CD14-positive monocyte (primary cell): ENCODE measurements around the gene CNTN1. TPM values are rescaled to one million over a fixed set of nuclear protein-coding genes. Genes with fewer than 3 reads are reported as not detected.

Experiments
- DNase-seq, 3 donors: peaks; one replicate each; pipeline ENCODE4 v3.0.0-alpha.2; 2011 to 2022
- H2AFZ ChIP-seq: 2 replicates; pipeline ENCODE4 v1.6.0; 2012; ENCODE audit warnings: mild to moderate bottlenecking, low read depth, low read length, inconsistent platforms; ENCODE audit not compliant: insufficient read depth, poor library complexity, severe bottlenecking
- H3K27ac ChIP-seq, 2 donors: 1 replicate in 1 of 2; 2 replicates in 1 of 2; pipeline ENCODE4 v1.5.1; 2012 to 2013; ENCODE audit warnings: low read length in 2 of 2, control low read depth in 1 of 2, inconsistent platforms in 1 of 2, low read depth in 1 of 2, mild to moderate bottlenecking in 1 of 2
- H3K27me3 ChIP-seq, 2 donors: one replicate each; pipeline versions ENCODE4 v1.6.0 to v1.6.1; 2011 to 2013; ENCODE audit warnings: low read length in 2 of 2; ENCODE audit not compliant: control insufficient read depth in 2 of 2, insufficient read depth in 2 of 2
- H3K36me3 ChIP-seq, 2 donors: replicated peaks in 1 of 2; 1 replicate in 1 of 2; 2 replicates in 1 of 2; pipeline versions ENCODE4 v1.5.1 to v1.6.1; 2012 to 2013; ENCODE audit warnings: low read length in 2 of 2, control low read depth in 1 of 2, inconsistent platforms in 1 of 2, mild to moderate bottlenecking in 1 of 2; ENCODE audit not compliant: insufficient read depth in 2 of 2, control insufficient read depth in 1 of 2
- H3K4me1 ChIP-seq, 2 donors: 1 replicate in 1 of 2; 2 replicates in 1 of 2; pipeline versions ENCODE4 v1.5.1 to v1.6.1; 2012 to 2013; ENCODE audit warnings: low read length in 2 of 2, control low read depth in 1 of 2, inconsistent platforms in 1 of 2, mild to moderate bottlenecking in 1 of 2, moderate library complexity in 1 of 2; ENCODE audit not compliant: insufficient read depth in 2 of 2, control insufficient read depth in 1 of 2
- H3K4me2 ChIP-seq: replicated peaks from 2 replicates; pipeline ENCODE3; 2012; ENCODE audit warnings: low read length, moderate library complexity, mild to moderate bottlenecking; ENCODE audit not compliant: poor library complexity, severe bottlenecking; ENCODE audit errors: extremely low read depth
- H3K4me3 ChIP-seq, 3 experiments: fragments of 200-600 bp in 1 of 3; sonication (generic) in 1 of 3; replicated peaks in 1 of 3; 1 replicate in 2 of 3; 2 replicates in 1 of 3; pipeline ENCODE4 v1.5.1; 2011 to 2013; ENCODE audit warnings: low read length in 3 of 3, mild to moderate bottlenecking in 3 of 3, control low read depth in 2 of 3, low read depth in 2 of 3, inconsistent platforms in 1 of 3, moderate library complexity in 1 of 3
- H3K79me2 ChIP-seq: 2 replicates; pipeline ENCODE4 v1.6.0; 2012; ENCODE audit warnings: mild to moderate bottlenecking, control low read depth, inconsistent platforms, low read length, moderate library complexity; ENCODE audit not compliant: insufficient read depth
- H3K9ac ChIP-seq: 2 replicates; pipeline ENCODE4 v1.6.0; 2017; ENCODE audit warnings: low read length, mild to moderate bottlenecking; ENCODE audit not compliant: insufficient read depth, poor library complexity, severe bottlenecking
- H3K9me3 ChIP-seq, 2 donors: replicated peaks in 1 of 2; 1 replicate in 1 of 2; 2 replicates in 1 of 2; pipeline versions ENCODE4 v1.5.1 to v1.6.1; 2012 to 2013; ENCODE audit warnings: low read length in 2 of 2, control low read depth in 1 of 2; ENCODE audit not compliant: control insufficient read depth in 1 of 2, insufficient read depth in 1 of 2
- H4K20me1 ChIP-seq: 2 replicates; pipeline ENCODE4 v1.6.0; 2012; ENCODE audit warnings: mild to moderate bottlenecking, low read length, control low read depth, moderate library complexity; ENCODE audit not compliant: insufficient read depth
- H3K27ac Mint-ChIP-seq, 7 donors: one replicate each; pipeline ENCODE4 v1.8.0; 2020; ENCODE audit warnings: mild to moderate bottlenecking in 7 of 7, mixed read lengths in 7 of 7, moderate library complexity in 6 of 7, inconsistent platforms in 2 of 7
- H3K27me3 Mint-ChIP-seq, 3 donors: one replicate each; pipeline ENCODE4 v1.8.0; 2021 to 2022; ENCODE audit warnings: low read depth in 3 of 3, mild to moderate bottlenecking in 3 of 3, mixed read lengths in 3 of 3, moderate library complexity in 3 of 3, inconsistent platforms in 1 of 3
- H3K36me3 Mint-ChIP-seq, 2 donors: one replicate each; pipeline ENCODE4 v1.8.0; 2020; ENCODE audit warnings: mixed read lengths in 2 of 2, inconsistent platforms in 1 of 2, mild to moderate bottlenecking in 1 of 2
- H3K4me1 Mint-ChIP-seq: one replicate; pipeline ENCODE4 v1.8.0; 2020; ENCODE audit warnings: mild to moderate bottlenecking, mixed read lengths
- H3K4me3 Mint-ChIP-seq, 2 donors: one replicate each; pipeline ENCODE4 v1.8.0; 2020; ENCODE audit warnings: mild to moderate bottlenecking in 2 of 2, mixed read lengths in 2 of 2, moderate library complexity in 1 of 2
- H3K9me3 Mint-ChIP-seq, 7 donors: one replicate each; pipeline ENCODE4 v1.8.0; 2020 to 2022; ENCODE audit warnings: mixed read lengths in 7 of 7, mild to moderate bottlenecking in 6 of 7, moderate library complexity in 6 of 7, inconsistent platforms in 2 of 7
- WGBS: methylation state at CpG from one replicate; pipeline ENCODE4 v1.1.5; 2013; ENCODE audit warnings: missing lambda C conversion rate; ENCODE audit not compliant: insufficient coverage; 5-methylcytosine and 5-hydroxymethylcytosine counted together
- intact Hi-C, 2 donors: fragments of 100-400 bp; cut with micrococcal nuclease; formaldehyde crosslinking; loops; one replicate each; pipeline versions ENCODE4 v1.15.0 to v1.15.1; 2023
- polyA plus RNA-seq, 3 donors: library from polyadenylated mRNA; depleted of rRNA in 1 of 3; unstranded in 2 of 3; stranded (reverse) in 1 of 3; fragments of 300-500 nt in 2 of 3; fragments of >200 nt in 1 of 3; fragmentation: Illumina TruSeq in 2 of 3; gene quantifications; 1 replicate in 2 of 3; 2 replicates in 1 of 3; pipeline ENCODE4 v1.2.3, GENCODE V29; 2012 to 2021
- TF ChIP-seq, protein P1 (sequence below): fragments of 200-600 bp; IDR thresholded peaks from one replicate; pipeline ENCODE4 v1.8.0; 2022; ENCODE audit warnings: antibody characterized with exemption, mild to moderate bottlenecking

CNTN1 gene
- polyA plus RNA-seq, 3 donors, result not detected

GRCh38 chr12:40762072-40762471 is 69.8 kb downstream of the CNTN1 start:
- Histone ChIP-seq H3K9me3 (no peaks in the 10 kb centered on the region), H3K27ac (no peak overlapping the region), H3K4me3 (no peak overlapping the region), H3K36me3 (no peaks in the 10 kb centered on the region), H3K79me2 (no peaks in the 10 kb centered on the region), H2AFZ (no peak overlapping the region), H3K4me2 (no peak overlapping the region), H3K9ac (no peak overlapping the region), H3K27me3 (no peaks in the 10 kb centered on the region), H4K20me1 (no peaks in the 10 kb centered on the region), H3K4me1 (no peaks in the 10 kb centered on the region)
- WGBS, result no CpG with 5 or more reads among the region's 1 CpG
- no peaks in the 10 kb centered on the region for H3K4me1 Mint-ChIP-seq
- TF ChIP-seq, protein P1, sequence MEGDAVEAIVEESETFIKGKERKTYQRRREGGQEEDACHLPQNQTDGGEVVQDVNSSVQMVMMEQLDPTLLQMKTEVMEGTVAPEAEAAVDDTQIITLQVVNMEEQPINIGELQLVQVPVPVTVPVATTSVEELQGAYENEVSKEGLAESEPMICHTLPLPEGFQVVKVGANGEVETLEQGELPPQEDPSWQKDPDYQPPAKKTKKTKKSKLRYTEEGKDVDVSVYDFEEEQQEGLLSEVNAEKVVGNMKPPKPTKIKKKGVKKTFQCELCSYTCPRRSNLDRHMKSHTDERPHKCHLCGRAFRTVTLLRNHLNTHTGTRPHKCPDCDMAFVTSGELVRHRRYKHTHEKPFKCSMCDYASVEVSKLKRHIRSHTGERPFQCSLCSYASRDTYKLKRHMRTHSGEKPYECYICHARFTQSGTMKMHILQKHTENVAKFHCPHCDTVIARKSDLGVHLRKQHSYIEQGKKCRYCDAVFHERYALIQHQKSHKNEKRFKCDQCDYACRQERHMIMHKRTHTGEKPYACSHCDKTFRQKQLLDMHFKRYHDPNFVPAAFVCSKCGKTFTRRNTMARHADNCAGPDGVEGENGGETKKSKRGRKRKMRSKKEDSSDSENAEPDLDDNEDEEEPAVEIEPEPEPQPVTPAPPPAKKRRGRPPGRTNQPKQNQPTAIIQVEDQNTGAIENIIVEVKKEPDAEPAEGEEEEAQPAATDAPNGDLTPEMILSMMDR, result no peak
- H3K27me3 Mint-ChIP-seq, result peaks cover 0 to 5% (median 3%) of the 10 kb centered on the region in 3 donors
- peaks cover 1 to 7% (median 3%) of the 10 kb centered on the region in 7 donors for H3K9me3 Mint-ChIP-seq
- no peak overlapping the region for H3K27ac Mint-ChIP-seq
- DNase-seq, result no peak
- intact Hi-C loops, result no loop called here
- H3K4me3 Mint-ChIP-seq, result no peak overlapping the region
- H3K36me3 Mint-ChIP-seq, result no peaks in the 10 kb centered on the region

DNA sequence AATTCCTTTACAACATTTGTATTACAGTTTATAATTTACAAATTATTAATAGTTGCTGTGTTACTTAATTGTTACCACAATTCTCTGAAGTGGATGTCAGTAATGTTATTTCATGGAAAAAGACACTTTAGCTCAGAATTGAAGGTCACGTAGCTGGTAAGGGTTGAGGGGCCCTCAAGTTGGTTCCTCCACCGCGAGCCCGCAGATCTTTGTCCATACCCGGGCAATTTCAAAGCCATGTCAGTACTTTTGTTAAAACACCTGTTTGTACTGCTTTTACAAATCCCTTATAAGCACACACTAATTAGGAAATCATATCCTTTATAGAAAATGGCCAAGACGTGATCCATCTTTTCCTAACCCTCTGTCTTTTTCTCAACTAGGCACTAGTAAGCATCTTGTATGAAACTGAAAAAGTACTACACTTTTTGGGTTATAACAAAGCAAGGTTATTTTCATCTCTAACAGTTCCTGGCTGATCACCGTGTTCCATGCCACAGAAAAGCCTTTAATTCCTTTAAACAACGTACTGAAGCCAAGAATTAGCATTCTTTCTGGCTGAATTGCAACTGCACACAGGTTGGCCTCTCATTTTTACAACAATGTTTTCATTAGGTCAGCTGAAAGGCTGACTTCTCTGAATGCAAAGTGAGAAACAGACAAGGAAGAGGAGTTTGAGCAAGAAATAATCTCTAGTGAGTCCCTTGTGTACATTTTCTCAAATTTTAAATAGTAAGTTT is 76.1 kb downstream of the CNTN1 start:
- H3K4me3 Mint-ChIP-seq, result no peak overlapping the region
- no peaks in the 10 kb centered on the region for H3K79me2 ChIP-seq
- H3K27ac Mint-ChIP-seq, result no peak overlapping the region
- H3K27me3 ChIP-seq, result no peaks in the 10 kb centered on the region
- no peak overlapping the region for H3K4me3 ChIP-seq
- H3K27ac ChIP-seq, result no peak overlapping the region
- 100% methylated on average over 3 of the region's 8 CpGs for WGBS
- TF ChIP-seq, protein P1, result no peak
- no peaks in the 10 kb centered on the region for H3K36me3 Mint-ChIP-seq
- no peak overlapping the region for H2AFZ ChIP-seq
- H3K27me3 Mint-ChIP-seq, result peaks cover 0 to 1% (median 0%) of the 10 kb centered on the region in 3 donors
- no peak overlapping the region for H3K4me2 ChIP-seq
- no peak for DNase-seq
- H3K9me3 Mint-ChIP-seq, result peaks cover 0 to 7% (median 2%) of the 10 kb centered on the region in 7 donors
- H3K36me3 ChIP-seq, result no peaks in the 10 kb centered on the region
- no peaks in the 10 kb centered on the region for H3K4me1 Mint-ChIP-seq
- intact Hi-C loops, result no loop called here
- no peaks in the 10 kb centered on the region for H4K20me1 ChIP-seq
- H3K4me1 ChIP-seq, result no peaks in the 10 kb centered on the region
- H3K9ac ChIP-seq, result no peak overlapping the region
- no peaks in the 10 kb centered on the region for H3K9me3 ChIP-seq
